HG03066 (cell line): ENCODE results near the gene F2R.

Experiments used
- ATAC-seq: cut with Tn5 transposase; IDR thresholded peaks from one replicate; pipeline ENCODE4 v1.9.1; 2021; ENCODE audit warnings: low read depth; ENCODE audit not compliant: unreplicated experiment

F2R gene

DNA sequence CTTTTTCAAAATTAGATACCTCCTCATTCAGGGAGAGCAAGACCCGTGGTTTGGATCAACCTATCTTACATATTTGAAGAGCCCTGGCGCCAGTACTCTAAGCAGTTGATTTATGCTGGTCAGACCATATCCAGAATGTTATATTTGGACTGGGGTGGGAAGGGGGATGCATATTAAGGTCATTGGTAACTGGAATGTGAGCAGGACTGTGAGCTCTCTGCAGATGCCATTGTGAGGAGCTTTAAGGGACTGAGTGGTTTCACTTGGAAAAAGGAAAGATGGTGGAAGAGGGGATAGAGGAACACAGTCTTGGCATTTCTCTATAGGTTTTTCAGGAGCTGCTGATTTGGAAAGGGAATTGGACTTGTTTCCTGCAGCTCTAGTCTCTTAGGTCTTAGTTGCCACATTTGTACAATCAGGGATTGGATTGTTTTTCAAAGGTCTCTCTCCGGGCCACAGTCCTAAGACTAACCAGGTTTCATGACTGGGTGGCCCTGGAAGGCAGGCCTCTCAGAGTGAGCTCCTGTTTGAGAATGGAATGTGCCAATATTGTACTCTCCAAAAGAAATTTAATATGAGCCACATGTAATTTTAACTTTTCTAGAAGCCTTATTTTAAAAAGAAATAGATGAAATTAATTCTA is 25.8 kb upstream of the F2R start:
- no peak for ATAC-seq

DNA sequence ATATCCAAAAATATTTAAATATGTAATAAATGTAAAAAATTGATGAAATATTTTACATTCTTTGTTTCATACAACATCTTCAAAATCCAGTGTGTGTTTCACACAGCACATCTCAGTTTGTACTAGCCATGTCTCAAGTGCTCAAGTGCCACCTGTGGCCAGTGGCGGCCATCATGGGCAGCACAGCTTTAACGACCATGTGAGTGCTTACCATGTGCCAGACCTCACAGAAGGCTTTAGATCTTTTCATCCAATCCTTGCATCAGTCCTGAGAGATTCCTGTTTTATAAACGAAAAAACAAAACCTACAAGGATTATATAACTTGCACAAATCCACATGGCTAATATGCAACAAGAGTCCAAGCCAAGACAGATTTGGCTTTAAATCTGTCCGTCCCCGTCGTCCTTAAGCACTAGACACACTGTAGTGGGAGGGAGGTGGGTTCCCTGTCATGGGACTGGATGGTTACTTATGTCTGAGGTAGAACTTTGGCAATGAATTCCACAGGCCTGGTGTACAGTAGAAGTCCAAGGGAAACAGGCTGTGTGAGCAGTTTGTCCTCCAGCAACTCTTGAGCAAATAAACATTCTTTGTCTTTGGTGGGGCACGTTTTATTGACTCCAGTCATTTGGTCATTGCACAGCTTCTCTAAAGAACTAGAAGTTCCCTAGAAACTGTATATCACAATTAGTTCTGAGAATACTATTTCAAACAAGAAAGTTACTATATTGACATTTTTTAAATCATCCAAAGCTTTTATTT is 25.0 kb upstream of the F2R start:
- ATAC-seq, result no peak

DNA sequence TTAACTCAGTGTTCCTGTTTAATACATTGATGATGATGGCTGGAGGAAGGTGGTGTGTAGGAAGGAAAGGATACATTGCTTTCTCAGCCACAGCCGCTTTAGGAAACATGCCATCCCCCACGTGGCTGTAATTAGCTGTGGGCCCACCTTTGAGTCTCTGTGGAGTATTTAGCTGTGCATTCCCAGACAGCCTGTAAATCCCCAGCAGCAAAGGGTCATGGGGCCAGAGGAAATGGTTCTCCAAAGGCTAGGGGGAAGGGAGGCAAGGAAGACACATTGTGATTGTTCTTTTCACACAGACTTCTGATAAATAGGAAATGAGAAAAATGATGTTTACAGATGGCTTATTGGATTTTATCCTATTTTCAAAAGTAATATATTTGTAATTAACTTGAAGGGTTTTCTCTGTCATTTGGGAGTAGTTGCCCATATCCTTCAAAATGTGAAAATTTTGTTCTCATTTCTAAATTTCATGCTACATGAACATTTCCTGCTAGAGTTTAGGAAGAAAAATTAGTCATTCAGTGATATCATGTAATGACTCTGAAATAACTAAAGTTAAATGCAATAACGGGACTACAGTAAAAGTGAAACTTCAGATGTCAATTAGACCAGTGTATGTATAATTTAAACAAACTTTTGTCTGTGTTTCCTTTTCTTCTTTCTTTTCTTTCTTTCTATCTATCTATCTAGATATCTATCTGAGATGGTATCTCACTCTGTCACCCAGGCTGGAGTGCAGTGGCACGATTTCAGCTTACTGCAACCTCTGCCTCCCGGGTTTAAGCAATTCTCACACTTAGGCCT is 24.3 kb upstream of the F2R start:
- ATAC-seq, result no peak

GRCh38 chr5:76692274-76692540 is 23.7 kb upstream of the F2R start:
- ATAC-seq, result no peak

DNA sequence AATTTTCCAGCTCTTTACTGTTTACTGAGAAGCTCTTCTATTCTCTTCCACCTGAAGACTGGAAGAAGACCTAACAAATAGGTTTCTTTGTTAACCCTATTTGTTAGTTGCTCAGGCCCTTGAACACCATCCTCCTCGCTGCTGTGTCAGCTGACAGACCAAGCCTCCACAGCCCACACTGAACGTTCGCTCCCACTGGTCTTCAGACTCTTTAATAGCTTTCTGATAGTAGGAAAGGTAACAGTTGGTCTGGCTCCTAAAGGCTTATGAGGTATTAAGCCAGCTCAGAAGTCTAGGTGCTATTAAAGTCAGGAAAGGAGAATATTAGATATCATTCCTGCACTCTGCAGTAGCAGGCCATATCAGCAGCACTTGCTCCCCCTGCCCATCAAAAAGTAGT is 23.3 kb upstream of the F2R start:
- no peak for ATAC-seq

DNA sequence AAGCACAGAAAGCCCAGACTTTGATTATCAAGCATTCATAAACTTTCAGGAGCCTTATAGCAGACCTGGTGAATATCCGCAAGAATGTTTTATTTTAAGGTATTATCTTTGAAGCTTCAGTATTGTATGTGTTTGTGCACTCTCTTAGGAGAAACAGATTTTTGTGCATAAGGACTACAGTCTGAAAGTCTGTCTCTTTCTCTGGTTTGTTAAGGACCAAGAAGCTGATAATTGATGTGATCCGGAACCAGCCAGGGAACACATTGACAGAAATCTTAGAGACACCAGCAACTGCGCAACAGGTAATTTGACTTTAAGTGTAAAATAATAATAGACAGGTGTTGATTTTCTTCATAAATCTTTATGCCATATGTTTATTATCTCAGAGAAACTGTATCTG is 22.8 kb upstream of the F2R start:
- ATAC-seq, result no peak

DNA sequence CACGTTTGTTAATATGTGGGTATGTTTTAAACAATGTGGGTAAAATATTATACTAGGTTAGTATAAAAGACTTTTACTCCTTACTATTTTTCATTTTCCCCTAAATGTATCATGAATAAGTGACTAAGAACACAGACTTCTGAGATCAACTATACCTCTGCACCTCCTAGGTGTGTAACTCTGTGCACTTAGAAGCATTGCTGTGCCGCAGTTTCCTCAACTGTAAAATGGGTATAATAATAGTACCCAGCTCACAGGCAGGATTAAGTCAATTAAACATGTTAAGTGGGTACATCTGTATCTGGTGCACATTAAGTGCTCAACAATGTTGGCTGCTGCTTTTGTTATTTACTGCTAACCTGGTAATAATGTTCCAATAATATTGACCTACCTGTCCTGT is 21.6 kb upstream of the F2R start:
- no peak for ATAC-seq

GRCh38 chr5:76695346-76695745 is 20.6 kb upstream of the F2R start:
- ATAC-seq, result no peak

DNA sequence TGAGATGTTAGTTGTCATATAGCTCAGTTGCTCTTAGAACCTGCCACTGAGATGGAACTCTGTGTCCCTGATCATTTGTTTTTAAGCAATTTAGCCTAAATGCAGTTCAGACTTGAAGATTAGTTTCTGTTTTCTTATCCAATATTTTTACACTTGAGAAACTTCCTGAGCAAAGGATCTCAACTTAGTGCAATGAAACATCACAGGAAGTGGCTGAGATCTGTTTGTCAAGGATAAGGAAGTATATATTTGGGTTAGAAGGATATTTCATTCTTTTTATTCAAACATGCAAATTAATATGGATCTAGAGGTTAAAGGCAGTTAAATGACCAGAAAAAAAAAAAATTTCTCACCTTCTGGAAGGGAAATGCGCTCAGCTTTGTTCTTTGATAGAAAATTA is 19.7 kb upstream of the F2R start:
- ATAC-seq, result no peak

DNA sequence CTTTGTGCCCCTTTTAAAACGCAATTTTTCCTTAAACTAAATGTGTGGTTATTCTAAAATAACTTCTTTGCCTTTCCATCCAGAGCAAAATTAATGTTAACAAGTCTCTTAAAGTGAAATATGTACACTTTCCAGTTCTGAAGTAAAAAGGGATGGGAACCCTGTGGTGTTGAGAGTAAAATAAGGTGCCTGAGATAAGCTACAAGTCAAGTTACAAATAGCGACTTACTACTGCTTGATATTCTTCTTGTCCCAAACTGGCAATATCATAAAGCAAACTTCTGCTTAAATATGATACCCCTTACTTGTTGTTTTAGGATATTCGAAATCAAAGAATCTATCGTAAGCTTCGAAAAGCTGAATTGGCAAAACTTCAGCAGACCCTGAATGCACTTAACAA is 18.3 kb upstream of the F2R start:
- ATAC-seq, result no peak

DNA sequence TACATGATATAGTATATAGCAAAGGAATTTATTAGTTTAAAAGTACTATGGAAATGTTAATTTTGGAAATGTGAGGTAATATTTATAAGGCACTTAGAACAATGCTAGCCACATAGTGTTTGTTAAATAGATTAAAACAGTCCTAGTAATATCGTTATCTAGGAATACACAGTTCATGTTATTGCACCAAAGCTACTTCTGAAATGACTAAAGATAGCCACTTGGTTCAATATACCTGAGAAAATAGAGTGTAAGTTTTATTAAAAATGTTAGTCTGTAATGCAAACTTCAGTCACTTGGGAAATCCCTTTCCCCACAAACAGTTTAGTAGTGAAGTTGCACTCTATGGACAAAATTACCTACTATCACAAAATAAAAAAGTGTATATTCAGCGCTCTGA is 15.4 kb upstream of the F2R start:
- ATAC-seq, result no peak

- no peak for ATAC-seq
Measured at GRCh38 chr5:76701298-76701697, 14.6 kb upstream of the F2R start.

- ATAC-seq, result no peak
Measured at GRCh38 chr5:76703707-76704106, 12.2 kb upstream of the F2R start.

GRCh38 chr5:76704131-76704663 is 11.7 kb upstream of the F2R start:
- no peak for ATAC-seq

GRCh38 chr5:76705574-76705973 is 10.4 kb upstream of the F2R start:
- no peak for ATAC-seq

GRCh38 chr5:76709762-76710161 is 6.2 kb upstream of the F2R start:
- no peak for ATAC-seq

DNA sequence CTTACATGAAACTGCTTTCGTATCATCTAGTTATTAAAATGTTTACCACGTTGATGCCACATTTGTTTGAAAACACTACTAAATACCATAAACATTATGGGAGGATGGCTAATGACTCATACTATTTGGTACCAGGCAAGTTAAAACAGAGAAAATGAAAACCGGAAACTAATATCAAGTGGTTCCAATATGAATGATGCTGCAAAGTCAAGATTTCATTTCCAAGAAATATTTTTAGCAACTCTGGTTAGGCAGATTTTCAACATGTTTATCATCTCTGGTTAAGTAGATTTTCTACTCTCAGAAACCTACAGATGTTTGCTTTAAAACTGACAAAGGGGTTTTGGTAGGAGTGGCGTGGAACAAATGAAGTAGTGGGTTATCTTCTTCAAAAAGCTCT is 4.9 kb upstream of the F2R start:
- peak; percentile 44 for ATAC-seq

- no peak for ATAC-seq
Measured at GRCh38 chr5:76714751-76715485, 1.0 kb upstream of the F2R start.

- no peak for ATAC-seq
Measured at GRCh38 chr5:76715486-76715735, 515 bp upstream of the F2R start.

GRCh38 chr5:76716456-76717157 is 681 bp downstream of the F2R start:
- ATAC-seq, result no peak
